HG03064 (cell line): ENCODE results near the gene RAB11FIP3.
"Not testable (repeated sequence)": the region's sequence is repeated elsewhere in the genome, so short reads cannot be mapped to it uniquely, and the experiment has no call there.

ENCODE experiments used
- ATAC-seq: cut with Tn5 transposase; IDR thresholded peaks from one replicate; pipeline ENCODE4 v1.9.1; 2021; ENCODE audit warnings: low read depth; ENCODE audit not compliant: unreplicated experiment

The RAB11FIP3 gene

GRCh38 chr16:460787-461186 lies 35.3 kb downstream of the RAB11FIP3 start:
- no peak for ATAC-seq

- ATAC-seq: no peak
Measured at GRCh38 chr16:463071-463470, 37.6 kb downstream of the RAB11FIP3 start.

- ATAC-seq: no peak
Measured at GRCh38 chr16:466651-467050, 41.2 kb downstream of the RAB11FIP3 start.

- ATAC-seq: not testable (repeated sequence)
Measured at GRCh38 chr16:467249-467871, 41.9 kb downstream of the RAB11FIP3 start.

GRCh38 chr16:468068-468821 lies 42.8 kb downstream of the RAB11FIP3 start:
- no peak for ATAC-seq

GRCh38 chr16:469459-469858 lies 44.0 kb downstream of the RAB11FIP3 start:
- ATAC-seq: not testable (repeated sequence)

- no peak for ATAC-seq
Measured at GRCh38 chr16:470418-470817, 45.0 kb downstream of the RAB11FIP3 start.

- no peak for ATAC-seq
Measured at GRCh38 chr16:471353-472198, 46.1 kb downstream of the RAB11FIP3 start.

- ATAC-seq: no peak
Measured at GRCh38 chr16:472199-472504, 46.7 kb downstream of the RAB11FIP3 start.

- no peak for ATAC-seq
Measured at GRCh38 chr16:473046-474043, 47.9 kb downstream of the RAB11FIP3 start.

- no peak for ATAC-seq
Measured at GRCh38 chr16:474420-475122, 49.1 kb downstream of the RAB11FIP3 start.

GRCh38 chr16:476039-476438 lies 50.6 kb downstream of the RAB11FIP3 start:
- ATAC-seq: no peak

- no peak for ATAC-seq
Measured at GRCh38 chr16:477301-478157, 52.1 kb downstream of the RAB11FIP3 start.

- ATAC-seq: not testable (repeated sequence)
Measured at GRCh38 chr16:478287-478686, 52.8 kb downstream of the RAB11FIP3 start.

GRCh38 chr16:482468-483185 lies 57.2 kb downstream of the RAB11FIP3 start:
- ATAC-seq: no peak

- no peak for ATAC-seq
Measured at GRCh38 chr16:483341-484075, 58.1 kb downstream of the RAB11FIP3 start.

- ATAC-seq: no peak
Measured at GRCh38 chr16:489606-490005, 64.2 kb downstream of the RAB11FIP3 start.
